HFFc6 (cell line): Measurements from ENCODE around the gene TPO. TPM values are rescaled to one million over a fixed set of nuclear protein-coding genes. Genes with fewer than 3 reads are reported as not detected.
"Not testable (repeated sequence)": the region's sequence is repeated elsewhere in the genome, so short reads cannot be mapped to it uniquely, and the experiment has no call there.

Experiments
- DNase-seq: peaks from one replicate; pipeline ENCODE4 v3.0.0-alpha.2; 2018
- H3K27ac Mint-ChIP-seq: 2 replicates; pipeline ENCODE4 v1.8.0; 2020; ENCODE audit warnings: mild to moderate bottlenecking, mixed read lengths
- H3K27me3 Mint-ChIP-seq: 2 replicates; pipeline ENCODE4 v1.8.0; 2021; ENCODE audit warnings: mild to moderate bottlenecking, moderate library complexity, mixed read lengths; ENCODE audit not compliant: insufficient read depth
- H3K36me3 Mint-ChIP-seq: 2 replicates; pipeline ENCODE4 v1.8.0; 2021; ENCODE audit warnings: low read depth, mixed read lengths
- H3K4me1 Mint-ChIP-seq: 2 replicates; pipeline ENCODE4 v1.8.0; 2020; ENCODE audit warnings: low read depth, mixed read lengths
- H3K4me3 Mint-ChIP-seq: 2 replicates; pipeline ENCODE4 v1.8.0; 2020; ENCODE audit warnings: mild to moderate bottlenecking, moderate library complexity, mixed read lengths
- H3K9me3 Mint-ChIP-seq: 2 replicates; pipeline ENCODE4 v1.8.0; 2020; ENCODE audit warnings: mild to moderate bottlenecking, mixed read lengths
- CTCF ChIP-seq: fragments of 200-600 bp; sonication (generic); IDR thresholded peaks from 2 replicates; pipeline ENCODE4 v1.5.0; 2021; ENCODE audit warnings: antibody characterized with exemption, mild to moderate bottlenecking
- total RNA-seq, 6 experiments: library from RNA; stranded (reverse); fragmentation: NEBNext Ultra II Directional; extraction: Animal tissue kit (Norgen Biotek cat#: 25700); gene quantifications; 2 replicates in 1 of 6; 3 replicates in 5 of 6; pipeline ENCODE4 v1.2.3, GENCODE V29; 2021

TPO gene
- total RNA-seq, 6 experiments from 2014 or later = not detected

DNA sequence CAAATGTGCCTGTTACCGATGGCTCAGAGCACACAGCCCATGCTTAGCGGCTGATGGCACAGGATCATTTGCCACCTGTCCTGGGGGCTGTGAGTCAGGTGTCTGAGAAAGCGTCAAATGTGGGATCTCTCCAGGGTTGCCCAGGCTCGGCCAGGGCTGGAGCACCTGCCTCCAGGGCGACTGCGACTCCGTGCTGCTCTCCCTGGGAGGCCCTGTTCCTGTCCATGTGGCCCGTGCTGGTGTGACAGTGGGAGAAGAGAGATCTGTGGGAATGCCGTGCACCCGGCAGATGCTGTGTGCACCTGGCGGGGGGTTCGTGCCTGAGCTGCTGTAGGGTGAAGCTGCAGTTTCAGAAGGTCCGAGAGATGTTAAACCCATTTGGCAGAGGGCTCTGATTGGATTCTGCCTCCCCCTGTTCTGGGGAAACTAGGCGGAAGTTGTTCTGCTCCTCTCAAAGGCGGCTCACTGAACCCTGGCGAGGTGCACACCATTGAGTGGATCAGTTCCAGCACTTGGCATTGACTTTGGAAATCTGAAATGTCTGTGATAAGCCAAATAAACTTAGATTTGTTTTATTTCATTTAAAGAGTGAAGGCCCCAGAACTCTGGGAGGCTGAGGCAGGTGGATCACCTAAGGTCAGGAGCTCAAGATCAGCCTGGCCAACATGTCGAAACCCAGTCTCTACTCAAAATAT is 34.7 kb upstream of the TPO start:
- no peaks in the 10 kb centered on the region for H3K36me3 Mint-ChIP-seq
- DNase-seq = no peak

DNA sequence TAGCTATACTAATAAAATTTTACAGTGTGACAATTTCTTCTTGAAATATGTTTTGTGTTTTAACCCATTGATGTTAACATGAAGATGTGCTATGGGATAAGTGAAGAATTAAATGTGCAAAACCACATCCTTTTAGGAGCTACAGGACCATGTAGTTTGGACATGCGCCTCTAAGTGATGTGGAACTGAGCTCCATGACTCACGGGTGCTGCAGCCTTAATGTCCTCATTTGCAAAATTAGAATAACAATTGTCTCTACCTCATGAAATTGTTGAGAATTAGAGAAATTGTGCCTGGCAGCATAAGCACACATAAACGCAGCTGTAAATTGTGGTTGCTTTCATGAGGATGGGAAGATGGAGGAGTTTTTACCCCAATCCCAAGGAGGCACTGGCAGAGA is 31.6 kb upstream of the TPO start:
- no peak for DNase-seq
- Mint-ChIP-seq H3K27ac (no peak overlapping the region), H3K4me1 (no peaks in the 10 kb centered on the region), H3K27me3 (no peaks in the 10 kb centered on the region; the same call in none of the 2 replicates), H3K9me3 (no peaks in the 10 kb centered on the region; the same call in 1 of the 2 replicates), H3K4me3 (no peak overlapping the region), H3K36me3 (no peaks in the 10 kb centered on the region)
- no peak for TF ChIP-seq CTCF

More for the DNA sequence above, 34.7 kb upstream of the TPO start:
- Mint-ChIP-seq H3K27me3 (0 out of 2 replicates have a peak, but pooled peaks cover 1% of the 10 kb centered on the region), H3K9me3 (peaks cover 6% of the 10 kb centered on the region; the same call in 1 of the 2 replicates), H3K4me1 (no peaks in the 10 kb centered on the region), H3K27ac (no peak overlapping the region), H3K4me3 (no peak overlapping the region)
- no peak for TF ChIP-seq CTCF

- H3K4me3 Mint-ChIP-seq, H3K4me1 Mint-ChIP-seq, H3K27me3 Mint-ChIP-seq, DNase-seq, H3K27ac Mint-ChIP-seq, H3K9me3 Mint-ChIP-seq, H3K36me3 Mint-ChIP-seq: not testable (repeated sequence)
Observed at GRCh38 chr2:1387954-1388725, 25.1 kb upstream of the TPO start.

- not testable (repeated sequence) for H3K4me1 Mint-ChIP-seq, H3K36me3 Mint-ChIP-seq, H3K27ac Mint-ChIP-seq, H3K9me3 Mint-ChIP-seq, H3K4me3 Mint-ChIP-seq, H3K27me3 Mint-ChIP-seq, DNase-seq
Observed at GRCh38 chr2:1390118-1390517, 23.1 kb upstream of the TPO start.

- no peaks in the 10 kb centered on the region for H3K4me1 Mint-ChIP-seq
- no peaks in the 10 kb centered on the region for H3K36me3 Mint-ChIP-seq
- H3K27me3 Mint-ChIP-seq = no peaks in the 10 kb centered on the region
- H3K27ac Mint-ChIP-seq = no peak overlapping the region
- DNase-seq = no peak
- H3K4me3 Mint-ChIP-seq = no peak overlapping the region
- no peak for TF ChIP-seq CTCF
- peaks cover 20% of the 10 kb centered on the region for H3K9me3 Mint-ChIP-seq
Observed at GRCh38 chr2:1393321-1393720, 19.9 kb upstream of the TPO start.

DNA sequence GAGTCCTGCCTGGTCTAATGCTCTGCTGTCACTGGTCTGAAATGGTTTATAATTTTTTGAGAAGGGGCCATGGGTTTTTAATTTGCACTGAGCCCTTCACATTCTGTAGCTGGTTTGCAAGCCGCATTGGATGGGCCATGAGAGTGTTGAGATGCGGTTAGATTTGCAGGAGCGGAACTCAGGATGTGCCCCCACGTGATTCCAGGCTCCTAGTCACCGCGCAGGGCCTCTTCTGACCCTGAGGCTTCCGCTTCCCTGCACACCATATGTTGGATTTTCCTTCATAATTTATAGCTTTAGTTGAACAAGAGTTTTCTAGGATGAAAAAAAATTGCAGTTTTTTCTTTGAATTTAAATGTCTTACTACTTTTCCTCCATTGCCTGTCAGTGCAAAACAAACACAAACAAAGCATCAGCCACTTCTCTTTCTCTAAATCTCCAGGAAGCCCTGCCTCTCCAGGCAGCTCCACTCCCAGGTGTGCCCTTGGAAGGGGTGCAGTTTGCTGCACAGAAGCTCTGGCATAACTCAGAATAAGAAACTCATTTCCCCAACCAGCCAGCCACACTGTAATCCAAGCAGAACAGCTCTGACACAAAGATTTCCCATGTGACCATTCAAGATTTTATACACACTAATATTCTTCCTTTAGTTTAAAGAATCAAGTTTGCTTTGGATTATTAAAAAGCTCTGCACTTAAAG is 18.4 kb upstream of the TPO start:
- Mint-ChIP-seq H3K4me1 (no peaks in the 10 kb centered on the region), H3K36me3 (no peaks in the 10 kb centered on the region), H3K4me3 (no peak overlapping the region), H3K27ac (no peak overlapping the region), H3K27me3 (no peaks in the 10 kb centered on the region), H3K9me3 (peaks cover 31% of the 10 kb centered on the region)
- TF ChIP-seq CTCF = no peak
- no peak for DNase-seq
